PC-3 (cell line): ENCODE measurements around the gene LSM2. TPM values are rescaled to one million over a fixed set of nuclear protein-coding genes. Genes with fewer than 3 reads are reported as not detected.

ENCODE experiments used
- ATAC-seq: fragments of 200-7000 bp; cut with Tn5 transposase; 2 replicates; pipeline ENCODE4 v1.9.1; 2020; ENCODE audit warnings: mild to moderate bottlenecking, moderate library complexity
- BruUV-seq: library from RNA; stranded (reverse); fragments of 400-500 nt; replicated peaks from 2 replicates; lab custom pipeline; 2021; lab: Mats Ljungman, UMichigan
- CTCF ChIA-PET: fragments of 300-600 bp; sonication (Branson Sonifier 250); formaldehyde crosslinking; loops from one replicate; lab custom pipeline; 2022; ENCODE audit warnings: antibody characterized with exemption; lab: Charles Lee
- POLR2A ChIA-PET: fragments of 300-600 bp; sonication (Branson Sonifier 250); formaldehyde crosslinking; loops from one replicate; lab custom pipeline; 2022; ENCODE audit warnings: antibody characterized with exemption; ENCODE audit not compliant: unreplicated experiment; lab: Charles Lee
- DNase-seq: peaks from one replicate; pipeline ENCODE4 v3.0.0-alpha.2; 2015
- H2AFZ ChIP-seq: fragments of 300-600 bp; sonication (generic); 2 replicates; pipeline ENCODE4 v1.6.0; 2016; ENCODE audit warnings: antibody characterized with exemption, low read length
- H3F3A ChIP-seq: fragments of 300-600 bp; sonication (generic); one replicate; pipeline ENCODE4 v1.6.0; 2017; ENCODE audit warnings: antibody characterized with exemption, low read length, control low read depth, mild to moderate bottlenecking; ENCODE audit not compliant: unreplicated experiment
- H3K27ac ChIP-seq: fragments of 300-600 bp; sonication (generic); 2 replicates; pipeline ENCODE4 v1.5.1; 2016; ENCODE audit warnings: mild to moderate bottlenecking, low read length
- H3K27me3 ChIP-seq: fragments of 300-600 bp; sonication (generic); 2 replicates; pipeline ENCODE4 v1.6.1; 2016; ENCODE audit warnings: low read length, mixed read lengths
- H3K36me3 ChIP-seq: fragments of 300-600 bp; sonication (generic); 2 replicates; pipeline ENCODE4 v1.6.1; 2016; ENCODE audit warnings: low read depth, mixed run types, low read length, mixed read lengths
- H3K4me1 ChIP-seq: fragments of 300-600 bp; sonication (generic); 2 replicates; pipeline ENCODE4 v1.5.1; 2016; ENCODE audit warnings: low read length; ENCODE audit not compliant: insufficient read depth
- H3K4me2 ChIP-seq: fragments of 300-600 bp; sonication (generic); 2 replicates; pipeline ENCODE4 v1.6.0; 2016; ENCODE audit warnings: low read length
- H3K4me3 ChIP-seq: fragments of 300-600 bp; sonication (generic); 2 replicates; pipeline ENCODE4 v1.5.1; 2016; ENCODE audit warnings: mild to moderate bottlenecking, low read length, mixed read lengths
- H3K79me2 ChIP-seq: fragments of 300-600 bp; sonication (generic); 2 replicates; pipeline ENCODE4 v1.6.1; 2017; ENCODE audit warnings: low read length, mixed read lengths
- H3K9ac ChIP-seq: fragments of 300-600 bp; sonication (generic); 2 replicates; pipeline ENCODE4 v1.6.0; 2016; ENCODE audit warnings: mild to moderate bottlenecking, low read length
- H3K9me2 ChIP-seq: fragments of 300-600 bp; sonication (generic); replicated peaks from 2 replicates; pipeline ENCODE4 v1.6.1; 2016; ENCODE audit warnings: mixed run types, low read length, mixed read lengths
- H3K9me3 ChIP-seq: fragments of 300-600 bp; sonication (generic); 2 replicates; pipeline ENCODE4 v1.6.1; 2016; ENCODE audit warnings: low read length, mixed read lengths
- H4K20me1 ChIP-seq: fragments of 300-600 bp; sonication (generic); 2 replicates; pipeline ENCODE4 v1.6.1; 2016; ENCODE audit warnings: low read length, mixed read lengths
- CTCF ChIP-seq: fragments of 300-600 bp; sonication (generic); conservative IDR thresholded peaks from 2 replicates; pipeline ENCODE4 v1.5.1; 2017; ENCODE audit warnings: antibody characterized with exemption, low read depth, mild to moderate bottlenecking, low read length
- EZH2 ChIP-seq: fragments of 300-600 bp; sonication (generic); IDR thresholded peaks from one replicate; pipeline ENCODE4 v1.6.1; 2017; ENCODE audit warnings: antibody characterized with exemption, mild to moderate bottlenecking, low read length; ENCODE audit not compliant: unreplicated experiment
- EZH2phosphoT487 ChIP-seq: fragments of 300-600 bp; sonication (generic); IDR thresholded peaks from 2 replicates; pipeline ENCODE4 v1.6.1; 2018; ENCODE audit warnings: mild to moderate bottlenecking, antibody characterized with exemption, low read length, borderline replicate concordance
- intact Hi-C: fragments of 100-400 bp; cut with micrococcal nuclease; formaldehyde crosslinking; loops from 2 replicates; pipeline ENCODE4 v1.9.0; 2023
- total RNA-seq: library from RNA; depleted of rRNA; stranded (reverse); fragments of >200 nt; gene quantifications from 2 replicates; pipeline ENCODE4 v1.2.3, GENCODE V29; 2014

Gene LSM2
- total RNA-seq, 1 experiment from 2014 or later: 143 TPM

GRCh38 chr6:31850765-31851484 is 44.2 kb upstream of the LSM2 start:
- Histone ChIP-seq H3K9me2 (no peaks in the 10 kb centered on the region), H3K27ac (no peak overlapping the region), H2AFZ (no peak overlapping the region), H3K36me3 (no peaks in the 10 kb centered on the region), H3K4me2 (no peak overlapping the region), H3K9me3 (no peaks in the 10 kb centered on the region), H3K79me2 (no peaks in the 10 kb centered on the region), H3F3A (no peaks in the 10 kb centered on the region), H3K9ac (no peak overlapping the region), H3K4me3 (no peak overlapping the region), H3K27me3 (no peaks in the 10 kb centered on the region), H4K20me1 (no peaks in the 10 kb centered on the region), H3K4me1 (no peaks in the 10 kb centered on the region)
- DNase-seq (no peak), ATAC-seq (no peak)
- ChIA-PET CTCF (no interaction called here), POLR2A (interaction anchor here (0.5 kb wide), 1 partner anchor 9 kb away, joined by 3 read pairs; no protein-coding TSS in a partner anchor)
- intact Hi-C loops: no loop called here
- TF ChIP-seq EZH2phosphoT487 (no peak), CTCF (no peak), EZH2 (no peak)
- BruUV-seq: no TSS peak

- no peak overlapping the region for H3K4me2 ChIP-seq
- H3K36me3 ChIP-seq: no peaks in the 10 kb centered on the region
- BruUV-seq: no TSS peak
- ChIA-PET CTCF (no interaction called here), POLR2A (no interaction called here)
- H3F3A ChIP-seq: no peaks in the 10 kb centered on the region
- no peak overlapping the region for H3K9ac ChIP-seq
- H3K4me3 ChIP-seq: no peak overlapping the region
- no peaks in the 10 kb centered on the region for H3K4me1 ChIP-seq
- no peak for TF ChIP-seq EZH2phosphoT487
- TF ChIP-seq CTCF: no peak
- TF ChIP-seq EZH2: no peak
- H3K27me3 ChIP-seq: no peaks in the 10 kb centered on the region
- intact Hi-C loops: no loop called here
- DNase-seq (no peak), ATAC-seq (no peak)
- no peaks in the 10 kb centered on the region for H3K79me2 ChIP-seq
- no peak overlapping the region for H2AFZ ChIP-seq
- H3K9me2 ChIP-seq: no peaks in the 10 kb centered on the region
- no peak overlapping the region for H3K27ac ChIP-seq
- no peaks in the 10 kb centered on the region for H4K20me1 ChIP-seq
- no peaks in the 10 kb centered on the region for H3K9me3 ChIP-seq
Measured at GRCh38 chr6:31847276-31847978, 40.7 kb upstream of the LSM2 start.

- Histone ChIP-seq H3F3A (peaks cover 15% of the 10 kb centered on the region), H3K9me3 (no peaks in the 10 kb centered on the region), H2AFZ (no peak overlapping the region), H3K4me3 (no peak overlapping the region), H3K27ac (no peak overlapping the region), H3K36me3 (peaks cover 11% of the 10 kb centered on the region), H3K79me2 (no peaks in the 10 kb centered on the region), H3K9ac (no peak overlapping the region), H3K27me3 (no peaks in the 10 kb centered on the region), H4K20me1 (peaks cover 5% of the 10 kb centered on the region; the same call in 1 of the 2 replicates), H3K4me1 (no peaks in the 10 kb centered on the region), H3K4me2 (no peak overlapping the region), H3K9me2 (no peaks in the 10 kb centered on the region)
- ATAC-seq: no peak
- BruUV-seq: no TSS peak
- intact Hi-C loops: no loop called here
- DNase-seq: no peak
- TF ChIP-seq EZH2phosphoT487 (no peak), CTCF (no peak), EZH2 (no peak)
- CTCF ChIA-PET: no interaction called here
- POLR2A ChIA-PET: no interaction called here
Measured at GRCh38 chr6:31844507-31844906, 37.7 kb upstream of the LSM2 start.
